Mesothelial cell of epicardium (in vitro differentiated cells): Measurements from ENCODE around the gene SLC38A2. TPM values are rescaled to one million over a fixed set of nuclear protein-coding genes. Genes with fewer than 3 reads are reported as not detected.

Experiments used
- DNase-seq, 2 experiments: peaks; one replicate each; pipeline ENCODE4 v3.0.0; 2021; ENCODE audit warnings: low spot score in 2 of 2; ENCODE audit not compliant: unreplicated experiment in 2 of 2
- H3K27ac Mint-ChIP-seq: 2 replicates; pipeline ENCODE4 v1.8.0; 2021; ENCODE audit warnings: mixed read lengths
- H3K27me3 Mint-ChIP-seq: 2 replicates; pipeline ENCODE4 v1.8.0; 2021; ENCODE audit warnings: low read depth, mixed read lengths
- H3K36me3 Mint-ChIP-seq: 2 replicates; pipeline ENCODE4 v1.8.0; 2021; ENCODE audit warnings: mixed read lengths
- H3K4me1 Mint-ChIP-seq: 2 replicates; pipeline ENCODE4 v1.8.0; 2021; ENCODE audit warnings: mixed read lengths
- H3K4me3 Mint-ChIP-seq: 2 replicates; pipeline ENCODE4 v1.8.0; 2021; ENCODE audit warnings: mild to moderate bottlenecking, moderate library complexity, mixed read lengths
- H3K9me3 Mint-ChIP-seq: 2 replicates; pipeline ENCODE4 v1.8.0; 2021; ENCODE audit warnings: mixed read lengths
- CTCF ChIP-seq: fragments of 200-600 bp; sonication (generic); IDR thresholded peaks from one replicate; pipeline ENCODE4 v1.5.0; 2021; ENCODE audit warnings: antibody characterized with exemption; ENCODE audit not compliant: unreplicated experiment
- total RNA-seq: library from RNA; stranded (reverse); gene quantifications from 3 replicates; pipeline ENCODE4 v1.2.1, GENCODE V29; 2021

SLC38A2 gene
- total RNA-seq = 256 to 274 TPM (median 261 TPM) in 3 replicates

- H3K4me3 Mint-ChIP-seq = peak within 1 kb of the TSS; percentile 95
- TF ChIP-seq CTCF = no peak
- peaks cover 3% of the 10 kb centered on the region for H3K27me3 Mint-ChIP-seq
- peak; percentile 94 to 96 for DNase-seq
- H3K4me1 Mint-ChIP-seq = peaks cover 46% of the 10 kb centered on the region
- H3K36me3 Mint-ChIP-seq = peaks cover 11% of the 10 kb centered on the region
- H3K27ac Mint-ChIP-seq = peak within 1 kb of the TSS; percentile 99
- no peaks in the 10 kb centered on the region for H3K9me3 Mint-ChIP-seq
Measured at GRCh38 chr12:46372544-46373300, at the start of gene SLC38A2. Gene SLC38A2, minus strand, starts transcription at chr12:46372773. Its CDS starts 1,480 bp downstream, at chr12:46371293.

GRCh38 chr12:46419675-46420074 lies 47.1 kb upstream of the SLC38A2 start:
- peaks cover 16% of the 10 kb centered on the region for H3K4me1 Mint-ChIP-seq

GRCh38 chr12:46415552-46415951 lies 43.0 kb upstream of the SLC38A2 start:
- peaks cover 21% of the 10 kb centered on the region for H3K36me3 Mint-ChIP-seq
- no peaks in the 10 kb centered on the region for H3K27me3 Mint-ChIP-seq
- peaks cover 26% of the 10 kb centered on the region for H3K9me3 Mint-ChIP-seq
- H3K4me3 Mint-ChIP-seq = no peak overlapping the region
- H3K4me1 Mint-ChIP-seq = peaks cover 29% of the 10 kb centered on the region
- H3K27ac Mint-ChIP-seq = no peak overlapping the region
- no peak for DNase-seq
- TF ChIP-seq CTCF = no peak

More at GRCh38 chr12:46419675-46420074, 47.1 kb upstream of the SLC38A2 start:
- Mint-ChIP-seq H3K27ac (no peak overlapping the region), H3K27me3 (no peaks in the 10 kb centered on the region), H3K36me3 (peaks cover 27% of the 10 kb centered on the region), H3K9me3 (peaks cover 35% of the 10 kb centered on the region), H3K4me3 (no peak overlapping the region)
- no peak for TF ChIP-seq CTCF
- no peak for DNase-seq

GRCh38 chr12:46414591-46415268 lies 42.2 kb upstream of the SLC38A2 start:
- peaks cover 21% of the 10 kb centered on the region for H3K9me3 Mint-ChIP-seq
- peaks cover 16% of the 10 kb centered on the region for H3K36me3 Mint-ChIP-seq
- peak overlapping the region; percentile 43 for H3K27ac Mint-ChIP-seq
- TF ChIP-seq CTCF = no peak
- no peak overlapping the region for H3K4me3 Mint-ChIP-seq
- DNase-seq = no peak
- no peaks in the 10 kb centered on the region for H3K27me3 Mint-ChIP-seq
- H3K4me1 Mint-ChIP-seq = peaks cover 29% of the 10 kb centered on the region

GRCh38 chr12:46413368-46413767 lies 40.8 kb upstream of the SLC38A2 start:
- H3K9me3 Mint-ChIP-seq = peaks cover 7% of the 10 kb centered on the region
- peaks cover 7% of the 10 kb centered on the region for H3K36me3 Mint-ChIP-seq

More at GRCh38 chr12:46413368-46413767, 40.8 kb upstream of the SLC38A2 start:
- no peaks in the 10 kb centered on the region for H3K27me3 Mint-ChIP-seq
- TF ChIP-seq CTCF = no peak
- DNase-seq = no peak
- no peak overlapping the region for H3K4me3 Mint-ChIP-seq
- peak overlapping the region; percentile 66 for H3K27ac Mint-ChIP-seq
- peaks cover 34% of the 10 kb centered on the region for H3K4me1 Mint-ChIP-seq
